ENCODE results near the gene ZNF385D. TPM values are rescaled to one million over a fixed set of nuclear protein-coding genes. Genes with fewer than 3 reads are reported as not detected.

ZNF385D gene
- total RNA-seq, 4 donors from 2014 or later, result 4.2 to 11.2 (median 6.9) TPM

GRCh38 chr3:21662403-21662802 is 88.6 kb downstream of the ZNF385D start:
- TF ChIP-seq, protein P1, sequence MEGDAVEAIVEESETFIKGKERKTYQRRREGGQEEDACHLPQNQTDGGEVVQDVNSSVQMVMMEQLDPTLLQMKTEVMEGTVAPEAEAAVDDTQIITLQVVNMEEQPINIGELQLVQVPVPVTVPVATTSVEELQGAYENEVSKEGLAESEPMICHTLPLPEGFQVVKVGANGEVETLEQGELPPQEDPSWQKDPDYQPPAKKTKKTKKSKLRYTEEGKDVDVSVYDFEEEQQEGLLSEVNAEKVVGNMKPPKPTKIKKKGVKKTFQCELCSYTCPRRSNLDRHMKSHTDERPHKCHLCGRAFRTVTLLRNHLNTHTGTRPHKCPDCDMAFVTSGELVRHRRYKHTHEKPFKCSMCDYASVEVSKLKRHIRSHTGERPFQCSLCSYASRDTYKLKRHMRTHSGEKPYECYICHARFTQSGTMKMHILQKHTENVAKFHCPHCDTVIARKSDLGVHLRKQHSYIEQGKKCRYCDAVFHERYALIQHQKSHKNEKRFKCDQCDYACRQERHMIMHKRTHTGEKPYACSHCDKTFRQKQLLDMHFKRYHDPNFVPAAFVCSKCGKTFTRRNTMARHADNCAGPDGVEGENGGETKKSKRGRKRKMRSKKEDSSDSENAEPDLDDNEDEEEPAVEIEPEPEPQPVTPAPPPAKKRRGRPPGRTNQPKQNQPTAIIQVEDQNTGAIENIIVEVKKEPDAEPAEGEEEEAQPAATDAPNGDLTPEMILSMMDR (IDR thresholded peaks at IDR 0.05; ENCODE audit: low read depth), result no peak

- TF ChIP-seq, protein P1 (IDR thresholded peaks at IDR 0.05; ENCODE audit: low read depth), result no peak
These were observed 96.3 kb downstream of the ZNF385D start for GRCh38 chr3:21654662-21655061.

GRCh38 chr3:21654241-21654640 is 96.8 kb downstream of the ZNF385D start:
- TF ChIP-seq, protein P1 (IDR thresholded peaks at IDR 0.05; ENCODE audit: low read depth), result no peak

DNA sequence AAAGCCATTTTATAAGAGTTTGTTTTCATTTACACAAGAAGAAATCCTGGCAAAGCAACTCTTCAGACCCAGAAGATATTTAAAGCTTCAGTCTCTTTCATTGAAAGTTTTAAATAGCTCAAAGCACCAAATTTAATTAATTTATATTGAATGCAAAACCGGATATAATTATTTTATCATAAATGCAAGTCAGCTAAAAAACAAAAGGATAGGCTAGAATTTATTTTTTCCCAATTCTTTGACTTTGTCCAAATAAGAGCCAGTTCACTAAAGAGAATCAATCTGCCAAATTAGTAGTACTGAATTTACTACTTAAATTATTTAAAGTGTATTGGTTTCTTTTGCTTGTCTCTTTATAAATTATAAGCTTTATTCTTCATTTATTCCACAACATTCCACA is 101.5 kb downstream of the ZNF385D start:
- TF ChIP-seq, protein P1 (IDR thresholded peaks at IDR 0.05; ENCODE audit: low read depth), result no peak

- TF ChIP-seq, protein P1 (IDR thresholded peaks at IDR 0.05; ENCODE audit: low read depth), result no peak
These were observed 103.0 kb downstream of the ZNF385D start for GRCh38 chr3:21647961-21648360.

DNA sequence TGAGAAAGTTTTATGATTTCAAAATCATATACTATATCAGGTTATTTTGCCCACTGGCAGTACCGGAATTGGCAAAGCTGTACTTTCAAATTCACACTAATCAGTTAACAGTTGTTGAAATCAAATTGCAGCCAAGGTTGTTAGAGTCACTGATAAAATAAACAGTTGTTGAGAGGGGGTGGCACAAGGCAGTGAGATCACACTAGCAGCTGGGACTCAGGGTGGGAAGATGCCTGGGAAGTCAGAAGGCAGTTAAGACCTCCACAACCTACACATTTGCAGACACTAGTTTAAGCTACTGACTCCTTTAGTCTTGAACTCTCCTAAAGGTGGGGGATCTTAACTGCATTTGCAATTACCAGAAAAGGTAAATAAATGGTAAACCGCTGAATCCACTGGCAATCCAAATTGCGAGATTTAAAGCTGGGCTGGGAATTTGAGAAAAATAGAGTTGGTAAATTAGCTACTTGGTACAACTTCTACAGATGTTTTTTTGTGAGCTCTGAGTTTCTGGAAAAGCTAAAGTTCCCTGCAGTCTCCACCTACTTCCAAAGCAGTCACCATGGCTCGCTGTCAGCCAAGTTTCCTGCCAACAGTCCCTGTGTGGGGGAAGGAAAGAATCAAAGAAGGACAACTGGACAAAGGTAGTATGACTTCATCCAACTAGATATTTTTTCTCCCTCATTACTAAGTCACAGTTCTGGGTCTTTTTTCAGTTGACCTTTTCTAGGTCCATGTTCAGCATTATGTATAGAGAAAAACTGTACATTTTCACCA is 105.7 kb downstream of the ZNF385D start:
- TF ChIP-seq, protein P1 (IDR thresholded peaks at IDR 0.05; ENCODE audit: low read depth), result no peak

DNA sequence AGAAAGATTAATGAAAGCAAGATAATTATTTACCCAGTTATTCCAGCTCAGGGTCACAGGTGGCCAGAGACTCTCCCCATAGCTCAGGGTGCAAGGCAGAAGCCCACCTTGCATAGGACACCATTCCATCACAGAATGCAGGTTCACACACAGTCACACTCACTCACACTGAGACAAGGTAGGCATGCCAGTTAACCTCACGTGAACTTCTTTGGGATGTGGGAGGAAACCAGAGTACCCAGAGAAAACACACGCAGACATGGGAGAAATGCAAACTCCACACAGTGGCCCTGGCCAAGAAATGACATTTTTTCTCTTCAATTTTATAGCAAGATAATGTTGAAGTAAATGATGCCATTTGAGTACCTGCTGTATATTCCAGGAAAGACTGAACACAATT is 106.7 kb downstream of the ZNF385D start:
- TF ChIP-seq, protein P1 (IDR thresholded peaks at IDR 0.05; ENCODE audit: low read depth), result no peak
